Vagina (tissue), 2 donors: ENCODE results near the gene LPP. TPM values are rescaled to one million over a fixed set of nuclear protein-coding genes. Genes with fewer than 3 reads are reported as not detected.

Source experiments
- DNase-seq, 2 donors: peaks; one replicate each; pipeline ENCODE4 v3.0.0-alpha.2; 2017; ENCODE audit errors: extremely low spot score in 2 of 2
- H3K27ac ChIP-seq: fragments of 200-600 bp; sonication (generic); one replicate; pipeline ENCODE4 v1.5.1; 2019
- H3K27me3 ChIP-seq: fragments of 200-600 bp; sonication (generic); one replicate; pipeline ENCODE4 v1.5.1; 2019
- H3K36me3 ChIP-seq, 2 donors: fragments of 200-600 bp; sonication (generic); one replicate each; pipeline ENCODE4 v1.5.1; 2017 to 2019
- H3K4me1 ChIP-seq: fragments of 200-600 bp; sonication (generic); one replicate; pipeline ENCODE4 v1.5.1; 2019
- H3K4me3 ChIP-seq, 2 donors: fragments of 200-600 bp; sonication (generic); 1 replicate in 1 of 2; 2 replicates in 1 of 2; pipeline ENCODE4 v1.5.1; 2016 to 2019
- H3K9me3 ChIP-seq: fragments of 200-600 bp; sonication (generic); one replicate; pipeline ENCODE4 v1.5.1; 2019
- POLR2A ChIP-seq, 2 donors: fragments of 450-650 bp; IDR thresholded peaks; one replicate each; pipeline ENCODE4 v1.6.1; 2017; ENCODE audit warnings: antibody characterized with exemption in 2 of 2, mild to moderate bottlenecking in 2 of 2, moderate library complexity in 2 of 2
- POLR2AphosphoS5 ChIP-seq, 2 donors: sonication (generic); formaldehyde crosslinking; IDR thresholded peaks; one replicate each; pipeline ENCODE4 v1.9.0; 2017; ENCODE audit warnings: antibody characterized with exemption in 2 of 2, mild to moderate bottlenecking in 2 of 2, low read depth in 1 of 2; ENCODE audit not compliant: insufficient read depth in 1 of 2
- intact Hi-C: fragments of 100-400 bp; cut with DNase I; formaldehyde crosslinking; loops from one replicate; pipeline ENCODE4 v1.15.1; 2023
- total RNA-seq: library from RNA; depleted of rRNA; stranded (reverse); fragments of >200 nt; gene quantifications from one replicate; pipeline ENCODE4 v1.2.3, GENCODE V29; 2016
- TF ChIP-seq, protein P1 (sequence below), 3 experiments: fragments of 450-650 bp in 2 of 3; fragments of 200-600 bp in 1 of 3; sonication (generic) in 1 of 3; IDR thresholded peaks; one replicate each; pipeline ENCODE4 v1.5.1; 2017 to 2019; ENCODE audit warnings: antibody characterized with exemption in 3 of 3, mild to moderate bottlenecking in 2 of 3, moderate library complexity in 2 of 3

LPP gene
- total RNA-seq, 1 donor from 2014 or later, result 248 TPM

DNA sequence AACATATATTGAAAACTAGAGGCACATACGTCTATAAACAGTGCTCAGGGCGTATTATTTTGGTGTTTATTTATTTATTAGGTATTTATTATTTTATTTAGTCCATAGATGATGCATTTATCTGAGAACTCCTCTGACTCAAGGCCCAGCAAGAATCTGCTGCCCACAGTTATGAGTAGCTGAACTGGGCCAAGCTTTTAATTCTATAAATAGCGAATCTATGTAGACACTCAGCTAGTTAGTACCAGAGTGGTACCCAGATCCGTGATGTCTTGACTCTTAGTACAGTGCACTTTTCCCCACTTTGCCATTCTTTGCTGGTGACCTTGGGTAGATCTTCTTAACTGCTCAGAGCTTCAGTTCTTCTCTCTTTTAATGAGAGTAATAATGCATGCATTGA is 647.4 kb downstream of the LPP start:
- Histone ChIP-seq H3K27ac (no peak overlapping the region), H3K36me3 (no peaks in the 10 kb centered on the region), H3K4me1 (peaks cover 22% of the 10 kb centered on the region), H3K4me3 (no peak overlapping the region), H3K9me3 (no peaks in the 10 kb centered on the region), H3K27me3 (no peaks in the 10 kb centered on the region)
- intact Hi-C loops, result no loop called here
- DNase-seq, result no peak
- TF ChIP-seq POLR2A (IDR thresholded peaks at IDR 0.05) (no peak), POLR2AphosphoS5 (IDR thresholded peaks at IDR 0.05; ENCODE audit: insufficient read depth in 1 of 2, low read depth in 1 of 2) (no peak)
- TF ChIP-seq, protein P1, sequence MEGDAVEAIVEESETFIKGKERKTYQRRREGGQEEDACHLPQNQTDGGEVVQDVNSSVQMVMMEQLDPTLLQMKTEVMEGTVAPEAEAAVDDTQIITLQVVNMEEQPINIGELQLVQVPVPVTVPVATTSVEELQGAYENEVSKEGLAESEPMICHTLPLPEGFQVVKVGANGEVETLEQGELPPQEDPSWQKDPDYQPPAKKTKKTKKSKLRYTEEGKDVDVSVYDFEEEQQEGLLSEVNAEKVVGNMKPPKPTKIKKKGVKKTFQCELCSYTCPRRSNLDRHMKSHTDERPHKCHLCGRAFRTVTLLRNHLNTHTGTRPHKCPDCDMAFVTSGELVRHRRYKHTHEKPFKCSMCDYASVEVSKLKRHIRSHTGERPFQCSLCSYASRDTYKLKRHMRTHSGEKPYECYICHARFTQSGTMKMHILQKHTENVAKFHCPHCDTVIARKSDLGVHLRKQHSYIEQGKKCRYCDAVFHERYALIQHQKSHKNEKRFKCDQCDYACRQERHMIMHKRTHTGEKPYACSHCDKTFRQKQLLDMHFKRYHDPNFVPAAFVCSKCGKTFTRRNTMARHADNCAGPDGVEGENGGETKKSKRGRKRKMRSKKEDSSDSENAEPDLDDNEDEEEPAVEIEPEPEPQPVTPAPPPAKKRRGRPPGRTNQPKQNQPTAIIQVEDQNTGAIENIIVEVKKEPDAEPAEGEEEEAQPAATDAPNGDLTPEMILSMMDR (IDR thresholded peaks at IDR 0.05), result no peak

DNA sequence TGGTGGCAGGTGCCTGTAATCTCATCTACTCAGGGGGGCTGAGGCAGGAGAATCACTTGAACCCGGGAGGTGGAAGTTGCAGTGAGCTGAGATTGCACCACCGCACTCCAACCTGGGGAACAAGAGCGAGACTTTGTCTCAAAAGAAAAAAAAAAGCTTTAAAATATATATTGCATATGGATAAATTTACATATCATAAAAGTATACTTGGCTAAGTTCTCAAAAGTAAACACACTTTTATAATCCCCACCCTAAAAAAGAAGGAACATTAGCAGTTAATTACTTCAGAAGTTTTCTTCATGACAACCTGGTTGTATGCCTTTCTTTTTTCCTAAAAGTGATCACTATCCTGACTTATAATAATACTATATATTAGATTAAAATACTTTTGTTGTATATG is 648.7 kb downstream of the LPP start:
- Histone ChIP-seq H3K27me3 (no peaks in the 10 kb centered on the region), H3K9me3 (peaks cover 4% of the 10 kb centered on the region), H3K4me1 (peaks cover 22% of the 10 kb centered on the region), H3K27ac (no peak overlapping the region), H3K4me3 (no peak overlapping the region), H3K36me3 (no peaks in the 10 kb centered on the region)
- intact Hi-C loops, result no loop called here
- TF ChIP-seq POLR2A (IDR thresholded peaks at IDR 0.05) (no peak), POLR2AphosphoS5 (IDR thresholded peaks at IDR 0.05; ENCODE audit: insufficient read depth in 1 of 2, low read depth in 1 of 2) (no peak)
- TF ChIP-seq, protein P1 (IDR thresholded peaks at IDR 0.05), result no peak
- DNase-seq, result no peak

DNA sequence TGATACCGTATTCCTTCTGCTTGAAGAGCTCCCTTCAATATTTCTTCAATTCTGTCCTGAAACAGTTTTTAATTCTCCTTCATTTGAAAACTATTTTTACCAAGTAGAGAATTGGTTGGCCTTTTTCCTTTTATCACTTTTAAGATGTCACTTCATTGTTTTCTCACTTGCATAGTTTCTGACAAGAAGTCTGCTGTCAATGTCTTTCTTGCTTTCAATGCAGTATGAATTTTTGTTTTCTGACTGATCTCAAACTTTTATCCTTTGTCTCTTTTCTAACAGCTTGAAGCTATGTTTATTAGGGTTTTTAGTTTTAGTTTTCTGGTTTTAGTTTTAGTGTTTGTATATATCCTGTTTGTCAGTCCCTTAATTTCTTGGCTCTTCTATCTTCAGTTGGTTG is 653.0 kb downstream of the LPP start:
- peaks cover 4% of the 10 kb centered on the region for H3K9me3 ChIP-seq
- no peak for TF ChIP-seq POLR2AphosphoS5 (IDR thresholded peaks at IDR 0.05; ENCODE audit: insufficient read depth in 1 of 2, low read depth in 1 of 2)
- TF ChIP-seq, protein P1 (IDR thresholded peaks at IDR 0.05), result no peak
- TF ChIP-seq POLR2A (IDR thresholded peaks at IDR 0.05), result no peak
- H3K4me3 ChIP-seq, result no peak overlapping the region
- intact Hi-C loops, result no loop called here
- no peak for DNase-seq
- H3K36me3 ChIP-seq, result no peaks in the 10 kb centered on the region
- no peak overlapping the region for H3K27ac ChIP-seq
- no peaks in the 10 kb centered on the region for H3K27me3 ChIP-seq
- H3K4me1 ChIP-seq, result no peaks in the 10 kb centered on the region

DNA sequence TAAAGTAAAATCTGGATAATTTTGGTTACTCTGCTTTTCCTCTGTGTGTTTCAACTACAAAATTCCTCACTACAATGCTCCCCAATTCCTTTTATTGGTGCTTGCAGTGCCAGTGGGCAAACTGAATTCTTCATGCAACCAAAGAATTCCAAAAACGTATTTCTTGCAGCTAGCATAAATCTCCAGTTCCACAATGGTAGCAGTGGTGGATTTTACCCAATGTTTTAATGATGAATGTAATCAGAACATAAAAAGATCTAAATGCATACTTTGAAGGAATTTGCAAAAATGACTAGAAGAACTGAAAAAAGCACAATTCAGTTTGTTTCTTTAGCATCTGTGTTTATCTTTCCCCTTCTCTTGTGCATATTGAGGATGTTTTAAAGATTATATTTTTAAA is 658.2 kb downstream of the LPP start:
- no peaks in the 10 kb centered on the region for H3K9me3 ChIP-seq
- H3K27me3 ChIP-seq, result no peaks in the 10 kb centered on the region
- intact Hi-C loops, result no loop called here
- DNase-seq, result no peak
- no peak overlapping the region for H3K27ac ChIP-seq
- H3K4me3 ChIP-seq, result no peak overlapping the region
- H3K36me3 ChIP-seq, result no peaks in the 10 kb centered on the region
- H3K4me1 ChIP-seq, result no peaks in the 10 kb centered on the region
- no peak for TF ChIP-seq POLR2AphosphoS5 (IDR thresholded peaks at IDR 0.05; ENCODE audit: insufficient read depth in 1 of 2, low read depth in 1 of 2)
- no peak for TF ChIP-seq POLR2A (IDR thresholded peaks at IDR 0.05)
- TF ChIP-seq, protein P1 (IDR thresholded peaks at IDR 0.05), result no peak

DNA sequence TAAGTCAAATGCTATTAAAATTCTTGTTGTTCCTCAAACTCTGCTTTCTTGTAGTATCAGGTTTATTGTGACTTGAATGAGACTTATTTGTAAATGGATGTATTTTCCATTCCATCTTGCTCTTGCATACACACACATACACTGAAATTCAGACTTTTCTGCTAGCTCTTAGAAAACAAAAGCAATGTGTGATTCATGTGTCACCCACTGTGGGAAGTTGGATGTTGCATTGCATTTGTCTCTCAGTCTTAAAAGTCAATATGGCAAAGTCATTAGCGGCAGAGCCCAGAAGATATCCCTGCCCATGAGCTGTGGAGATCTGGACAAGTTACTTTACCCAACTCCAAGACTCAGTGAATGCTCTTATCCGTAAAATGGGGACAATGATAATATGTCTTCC is 660.6 kb downstream of the LPP start:
- no peaks in the 10 kb centered on the region for H3K36me3 ChIP-seq
- H3K9me3 ChIP-seq, result no peaks in the 10 kb centered on the region
- TF ChIP-seq POLR2A (IDR thresholded peaks at IDR 0.05), result no peak
- TF ChIP-seq POLR2AphosphoS5 (IDR thresholded peaks at IDR 0.05; ENCODE audit: insufficient read depth in 1 of 2, low read depth in 1 of 2), result no peak
- TF ChIP-seq, protein P1 (IDR thresholded peaks at IDR 0.05), result no peak
- intact Hi-C loops, result no loop called here
- H3K27me3 ChIP-seq, result no peaks in the 10 kb centered on the region
- no peak for DNase-seq
- H3K4me1 ChIP-seq, result peaks cover 12% of the 10 kb centered on the region
- H3K27ac ChIP-seq, result no peak overlapping the region
- H3K4me3 ChIP-seq, result no peak overlapping the region
